ENCODE results near the gene CTTNBP2.

GRCh38 chr7:117882594-117882993 lies 9.4 kb upstream of the CTTNBP2 start:
- TF ChIP-seq CTCF (conservative IDR thresholded peaks at IDR 0.05 in 1 of 2, IDR thresholded peaks at IDR 0.05 in 1 of 2; ENCODE audit: low read depth in 1 of 2, low read length in 2 of 2) (no peak), EZH2 (IDR thresholded peaks at IDR 0.05; ENCODE audit: low read length, missing control alignments) (no peak)

All from fibroblast of lung (primary cell).